Activated CD4-positive, alpha-beta T cell treated with anti-CD3 and anti-CD28 coated beads, Interleukin-2, amount 50 U/mL, for 16 hours (primary cell): Measurements from ENCODE around the gene KCNH8.

Experiments
- DNase-seq: peaks from one replicate; pipeline ENCODE4 v3.0.0-alpha.2; 2020

KCNH8 gene

DNA sequence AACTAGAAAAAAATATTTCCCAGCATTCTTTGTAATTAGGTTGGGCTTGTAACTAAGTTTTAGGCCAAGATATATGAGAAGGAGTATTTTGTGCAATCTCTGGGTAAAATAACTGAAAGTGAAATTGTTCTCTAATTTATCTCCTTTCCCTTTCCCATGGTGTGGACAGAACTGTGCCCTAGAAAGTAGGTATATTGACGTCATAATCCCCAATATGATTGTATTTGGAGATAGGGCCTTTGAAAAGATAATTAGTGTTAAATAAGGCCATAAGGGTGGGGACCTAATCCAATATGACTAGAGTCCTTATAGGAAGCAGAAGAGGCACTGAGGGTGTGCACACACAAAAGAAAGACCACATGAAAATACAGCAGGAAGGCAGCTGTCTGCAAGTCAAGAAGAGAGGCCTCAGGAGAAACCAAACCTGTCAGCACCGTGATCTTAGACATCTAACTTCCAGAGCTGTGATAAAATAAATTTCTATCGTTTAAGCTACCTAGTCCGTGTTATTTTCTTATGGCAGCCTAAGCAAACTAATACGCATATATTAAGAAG lies 106.6 kb downstream of the KCNH8 start:
- no peak for DNase-seq

DNA sequence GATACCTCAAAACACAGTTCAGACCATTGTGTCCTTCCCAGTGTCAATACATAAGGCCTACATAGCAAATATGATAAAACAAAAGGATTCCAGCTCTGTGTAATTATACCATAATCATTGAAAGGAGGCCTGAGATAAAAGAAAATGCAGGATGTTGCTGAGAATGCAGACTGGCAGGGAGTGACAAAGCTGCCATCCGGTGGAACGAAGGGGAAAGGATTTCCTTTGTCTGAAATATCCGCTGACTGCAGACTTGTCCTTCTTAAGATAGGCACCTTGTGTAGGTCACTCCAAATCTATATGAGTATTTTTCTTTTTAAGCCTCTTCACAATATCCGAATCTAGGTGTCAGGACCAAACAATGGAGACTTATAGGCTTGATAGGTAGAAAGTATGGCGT lies 108.0 kb downstream of the KCNH8 start:
- no peak for DNase-seq

DNA sequence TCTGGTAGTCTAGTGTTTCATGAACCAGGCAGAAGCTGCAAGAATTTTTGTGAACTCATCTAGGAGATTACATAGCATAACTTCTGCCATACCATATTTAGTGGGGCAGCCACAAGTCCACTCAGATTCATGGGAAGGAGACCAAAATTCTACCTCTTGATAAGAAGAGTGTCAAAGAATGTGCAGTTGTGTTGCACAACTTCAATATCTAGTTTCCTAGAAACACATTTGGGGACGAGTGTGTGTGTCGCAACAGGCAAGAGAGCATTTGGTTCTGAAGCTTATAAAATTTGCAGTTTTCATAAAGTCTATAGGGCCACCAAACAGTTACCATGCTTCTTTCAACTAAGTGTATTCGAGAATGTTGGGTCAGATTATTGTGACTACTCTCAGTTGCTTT lies 115.3 kb downstream of the KCNH8 start:
- DNase-seq, result no peak

DNA sequence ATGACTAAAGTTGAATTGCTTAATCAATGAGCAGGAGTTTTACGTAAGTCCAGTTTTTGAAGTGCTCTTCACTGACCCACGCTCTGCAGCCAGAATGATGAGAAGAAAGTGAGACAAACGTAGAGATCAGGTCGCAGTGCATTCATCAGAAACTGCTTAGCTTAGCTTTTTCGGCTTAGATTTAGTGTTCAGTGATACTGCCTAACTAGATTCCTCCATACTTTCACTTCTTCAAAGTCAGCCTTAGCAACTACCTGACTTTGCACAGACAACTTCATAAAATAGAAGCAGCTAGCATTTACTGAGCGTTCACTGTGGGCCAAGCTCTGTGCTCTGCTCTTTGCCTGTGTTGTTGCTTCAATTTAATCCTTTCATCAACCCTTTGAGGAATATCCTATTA lies 116.1 kb downstream of the KCNH8 start:
- DNase-seq, result no peak

DNA sequence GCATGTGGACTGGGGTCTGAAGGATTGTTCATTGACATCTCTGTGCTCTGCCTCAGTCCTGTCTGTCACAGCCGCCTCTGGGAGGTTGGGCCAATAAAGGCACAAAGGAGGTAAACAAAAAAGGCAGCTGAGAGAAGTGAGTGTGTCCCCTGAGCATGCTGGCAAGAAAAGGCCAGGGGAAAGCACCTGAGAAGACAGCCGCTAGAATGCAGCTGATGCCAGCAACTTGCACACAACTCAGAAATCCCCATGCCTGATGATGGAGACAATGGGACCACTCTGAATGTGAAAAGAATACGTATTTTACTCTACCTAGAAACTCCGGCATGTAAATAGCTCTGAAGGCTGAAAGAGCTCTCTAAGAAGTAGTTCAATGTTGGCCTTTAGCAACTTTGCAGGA lies 118.7 kb downstream of the KCNH8 start:
- no peak for DNase-seq

DNA sequence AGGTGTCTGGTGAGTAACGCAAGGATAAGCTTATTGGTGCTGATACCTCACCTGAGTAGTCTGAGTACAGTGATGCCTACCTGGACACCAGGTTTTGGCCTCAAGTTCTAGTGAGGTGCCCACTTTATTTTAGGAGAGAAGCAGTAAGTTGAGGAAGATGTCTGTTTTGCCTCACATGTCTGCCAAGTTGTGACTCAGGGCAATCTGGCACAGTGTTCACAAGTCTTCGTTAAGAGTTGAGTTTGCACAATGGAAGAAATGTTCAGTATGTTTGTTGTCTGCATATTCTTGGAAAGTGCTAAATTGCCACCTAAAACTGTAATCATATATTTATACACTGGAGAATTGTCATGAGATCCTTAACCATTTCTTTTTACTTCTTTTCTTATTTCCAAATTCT lies 122.2 kb downstream of the KCNH8 start:
- DNase-seq, result no peak

DNA sequence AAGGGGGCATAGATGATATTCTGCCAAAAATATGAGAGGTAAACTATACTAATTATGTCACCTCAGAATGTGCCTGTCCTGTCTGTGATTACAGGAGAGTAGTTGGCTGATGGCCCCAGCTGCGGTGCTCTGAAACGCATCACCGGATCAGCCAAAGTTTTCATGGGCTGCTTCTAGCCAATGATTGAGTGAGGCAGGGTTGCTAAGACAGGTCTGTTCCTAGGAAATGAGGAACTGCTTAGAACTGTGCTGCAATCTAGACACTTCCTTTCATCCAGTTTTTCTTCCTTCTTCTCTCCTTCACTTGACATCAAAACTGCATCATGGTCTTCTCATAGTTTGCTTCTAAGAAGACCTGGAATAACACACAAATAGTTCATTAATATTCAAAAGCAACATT lies 124.0 kb downstream of the KCNH8 start:
- DNase-seq, result no peak

DNA sequence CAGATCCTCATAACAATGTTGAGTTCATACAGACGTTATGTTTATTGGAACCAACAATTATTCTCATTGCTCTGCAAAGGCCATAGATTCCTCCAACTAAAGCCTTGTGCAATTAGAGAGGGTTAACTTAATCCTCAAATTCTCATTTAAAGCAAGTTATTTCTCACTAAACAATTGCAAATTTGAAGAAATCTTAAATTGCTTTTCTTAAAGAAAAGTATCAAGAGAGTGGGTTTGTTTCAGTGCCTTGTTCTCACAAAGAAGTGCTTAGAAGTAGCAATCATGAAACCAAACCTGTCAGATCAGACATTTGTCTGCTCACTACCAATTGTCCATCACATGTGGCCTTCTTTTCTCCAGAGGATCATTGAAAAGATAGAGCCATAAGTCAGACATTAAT lies 124.8 kb downstream of the KCNH8 start:
- no peak for DNase-seq

DNA sequence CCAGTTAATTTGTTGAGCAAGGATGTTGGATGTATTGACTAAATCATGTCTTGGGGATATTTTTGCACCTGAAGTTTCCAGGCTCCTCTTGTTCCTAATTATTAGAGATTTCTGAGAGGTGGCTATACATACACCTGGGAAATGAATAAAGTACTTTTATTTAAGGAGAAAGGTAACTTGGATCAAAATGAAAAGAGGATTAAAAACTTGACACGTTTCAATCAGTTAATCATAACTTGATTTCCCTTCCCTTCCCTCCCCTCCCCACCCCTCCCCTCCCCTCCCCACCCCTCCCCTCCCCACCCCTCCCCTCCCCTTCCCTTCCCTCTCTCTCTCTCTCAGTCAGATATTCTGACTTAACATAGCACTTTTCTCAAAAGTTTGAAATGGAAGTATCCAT lies 126.3 kb downstream of the KCNH8 start:
- no peak for DNase-seq

DNA sequence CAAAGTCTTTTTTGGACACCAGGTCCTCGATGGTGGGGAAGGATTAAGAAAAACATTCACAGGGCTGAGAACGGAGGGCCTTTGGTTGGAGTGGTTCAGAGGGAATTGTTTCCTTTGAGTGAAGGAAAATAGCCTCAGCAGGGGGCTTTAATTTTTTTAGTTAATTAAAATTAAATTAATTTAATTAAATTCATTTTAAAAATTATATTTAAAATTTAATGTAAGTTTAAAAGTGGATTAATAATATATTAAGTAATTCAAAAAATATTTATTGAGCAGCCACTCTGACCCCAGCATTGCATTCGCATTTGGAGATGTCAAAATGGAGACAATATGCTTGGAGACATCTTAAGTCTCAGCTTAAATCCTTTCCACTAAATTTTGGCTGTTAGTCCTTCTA lies 136.7 kb downstream of the KCNH8 start:
- DNase-seq, result no peak

DNA sequence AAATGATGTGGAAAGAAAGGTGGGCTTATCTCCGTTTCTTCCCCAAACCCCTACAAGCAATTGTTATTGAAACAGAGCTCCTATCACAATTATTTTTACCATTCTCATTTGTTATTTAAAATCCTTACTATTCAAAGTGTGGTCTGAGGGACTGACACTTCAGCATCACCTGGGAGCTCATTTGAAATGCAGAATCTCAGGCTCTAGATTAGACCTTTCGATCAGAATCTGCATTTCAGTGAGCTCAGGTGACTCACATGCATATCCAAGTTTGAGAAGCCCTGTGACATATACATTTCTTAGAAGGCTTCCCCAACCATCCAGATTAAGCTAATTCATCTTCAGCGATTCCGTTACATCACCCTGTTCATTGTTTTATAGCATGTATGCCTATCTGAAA lies 145.0 kb downstream of the KCNH8 start:
- DNase-seq, result no peak

DNA sequence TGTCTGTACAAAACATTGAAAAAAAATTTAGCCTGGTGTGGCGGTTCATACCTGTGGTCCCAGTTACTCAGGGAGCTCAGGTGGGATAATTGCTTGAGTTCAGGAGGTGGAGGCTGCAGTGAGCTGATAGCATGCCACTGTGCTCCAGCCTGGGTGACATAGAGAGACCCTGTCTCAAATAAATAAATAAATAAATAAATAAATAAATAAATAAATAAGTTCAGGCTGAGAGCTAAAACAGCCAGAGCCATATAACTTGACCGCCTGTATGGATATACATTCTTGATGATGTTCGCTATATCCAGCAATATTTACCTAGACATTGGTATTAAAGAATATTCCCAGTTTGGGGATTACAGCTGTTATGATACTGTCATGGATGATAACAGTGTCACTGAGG lies 146.9 kb downstream of the KCNH8 start:
- no peak for DNase-seq

DNA sequence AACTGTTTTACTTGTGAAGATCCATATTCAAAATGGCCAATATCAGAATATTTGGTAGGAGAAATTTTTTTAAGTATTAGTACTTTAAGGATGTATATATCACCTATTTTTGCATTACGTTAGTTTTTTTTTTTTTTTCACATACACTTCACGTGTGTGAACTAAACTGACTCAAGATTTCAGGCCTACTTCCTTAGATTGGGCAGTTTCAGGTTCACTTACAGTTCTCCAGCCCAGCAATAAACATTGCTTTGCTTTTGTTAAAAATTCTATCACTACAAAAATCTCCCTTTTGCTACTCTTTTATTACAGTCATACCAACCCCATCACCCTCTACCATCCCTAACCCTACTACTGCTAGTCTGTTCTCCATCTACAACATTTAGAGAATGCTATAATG lies 183.6 kb downstream of the KCNH8 start:
- DNase-seq, result no peak

DNA sequence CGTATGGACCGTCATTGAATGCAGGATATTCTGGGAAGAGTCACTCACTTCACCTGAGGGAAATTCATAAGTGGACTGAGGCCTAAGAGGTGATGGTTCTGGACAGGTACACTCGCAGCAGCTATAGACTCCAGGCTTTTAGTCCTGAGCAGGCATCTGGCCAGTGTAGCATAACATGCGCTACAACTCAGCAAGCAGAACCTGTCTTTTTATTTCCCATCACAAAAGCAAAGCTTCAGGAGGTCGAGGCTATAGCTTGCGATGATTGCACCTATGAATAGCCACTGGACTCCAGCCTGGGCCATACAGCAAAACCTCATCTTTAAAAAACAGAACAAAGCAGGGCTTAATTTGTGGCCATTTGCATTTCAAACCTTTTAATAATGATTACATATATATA lies 185.8 kb downstream of the KCNH8 start:
- DNase-seq, result no peak

DNA sequence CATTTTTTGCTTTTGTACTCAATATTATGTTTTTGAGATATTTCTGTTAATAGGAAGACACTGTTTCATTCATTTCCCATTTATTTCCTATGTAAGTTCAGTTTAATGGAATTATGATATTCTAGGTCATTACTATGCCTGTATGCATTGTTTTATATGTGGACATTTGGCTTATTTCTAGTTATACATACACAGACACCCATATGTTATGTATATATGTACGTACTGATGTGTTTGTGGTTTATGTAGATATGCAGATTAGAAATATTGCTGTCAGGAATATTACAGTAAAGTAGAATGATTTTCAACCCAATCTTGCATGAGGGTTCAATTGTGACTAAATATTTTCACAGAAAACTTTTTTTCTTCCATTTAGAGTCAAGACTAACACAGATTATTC lies 190.5 kb downstream of the KCNH8 start:
- no peak for DNase-seq

DNA sequence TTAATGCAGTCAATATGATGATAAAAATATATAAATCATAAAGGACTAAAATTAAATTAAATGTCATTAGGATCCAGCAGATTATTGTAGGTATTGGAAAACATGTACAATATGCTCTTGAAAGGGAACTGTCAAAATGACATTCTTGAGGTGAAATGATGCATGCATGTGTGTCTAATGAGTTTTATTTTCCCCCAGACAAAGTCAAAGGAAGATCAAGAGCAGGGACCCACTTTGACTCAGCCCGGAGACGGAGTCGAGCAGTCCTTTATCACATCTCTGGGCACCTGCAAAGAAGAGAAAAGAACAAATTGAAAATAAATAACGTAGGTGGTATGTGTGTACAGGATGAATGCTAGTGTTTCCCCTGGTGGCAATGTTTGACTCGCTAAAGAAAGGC lies 194.1 kb downstream of the KCNH8 start:
- no peak for DNase-seq

DNA sequence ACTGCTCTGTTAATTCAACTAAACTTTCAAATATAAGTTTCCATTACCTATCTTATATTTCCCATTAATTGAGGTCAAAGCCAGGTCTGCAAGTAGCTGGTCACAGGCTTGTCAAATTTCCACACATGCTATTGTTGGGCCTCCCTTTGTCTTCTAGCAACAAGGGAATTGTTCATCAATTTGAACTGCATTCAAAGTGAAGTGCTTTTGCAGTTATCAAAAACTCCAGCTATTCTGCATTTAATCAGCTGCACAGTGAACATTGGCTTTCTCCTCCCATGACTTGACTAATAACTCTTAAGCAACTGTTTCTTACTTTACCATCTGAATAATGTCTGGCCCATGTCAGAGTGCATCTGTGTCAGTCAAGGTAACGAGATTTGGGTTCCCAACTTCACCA lies 198.4 kb downstream of the KCNH8 start:
- DNase-seq, result no peak

DNA sequence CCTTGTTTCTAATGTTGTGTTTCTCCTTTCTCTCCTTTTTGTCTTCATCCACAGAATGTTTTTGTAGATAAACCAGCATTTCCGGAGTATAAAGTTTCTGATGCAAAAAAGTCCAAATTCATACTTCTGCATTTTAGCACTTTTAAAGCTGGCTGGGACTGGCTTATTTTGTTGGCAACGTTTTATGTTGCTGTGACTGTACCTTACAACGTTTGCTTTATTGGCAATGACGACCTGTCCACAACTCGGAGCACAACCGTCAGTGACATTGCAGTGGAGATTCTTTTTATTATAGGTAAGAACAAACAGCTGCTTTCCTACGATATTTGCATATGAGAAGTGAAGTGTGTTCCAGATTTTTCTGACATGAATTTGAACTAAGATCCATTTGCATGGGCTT lies 199.4 kb downstream of the KCNH8 start:
- DNase-seq, result no peak

DNA sequence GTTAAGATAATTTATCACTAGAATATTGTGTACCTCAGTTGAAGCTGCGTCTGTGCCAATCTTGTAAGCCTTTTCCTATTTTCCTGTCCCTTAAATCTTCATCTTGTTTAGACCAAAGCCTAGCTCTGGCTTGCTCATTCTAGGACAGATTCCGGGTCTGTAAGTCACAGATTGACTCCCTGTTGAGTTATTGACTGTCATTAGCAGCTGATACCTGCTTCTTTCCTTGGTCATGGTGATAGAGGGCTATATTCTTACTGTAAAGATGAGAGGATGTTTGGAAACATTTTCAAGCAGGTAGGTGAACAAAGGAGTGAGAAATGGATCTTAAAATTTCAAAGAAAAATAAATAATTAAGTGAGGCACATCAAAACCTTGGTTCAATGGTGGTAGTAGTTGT lies 200.2 kb downstream of the KCNH8 start:
- DNase-seq, result no peak

DNA sequence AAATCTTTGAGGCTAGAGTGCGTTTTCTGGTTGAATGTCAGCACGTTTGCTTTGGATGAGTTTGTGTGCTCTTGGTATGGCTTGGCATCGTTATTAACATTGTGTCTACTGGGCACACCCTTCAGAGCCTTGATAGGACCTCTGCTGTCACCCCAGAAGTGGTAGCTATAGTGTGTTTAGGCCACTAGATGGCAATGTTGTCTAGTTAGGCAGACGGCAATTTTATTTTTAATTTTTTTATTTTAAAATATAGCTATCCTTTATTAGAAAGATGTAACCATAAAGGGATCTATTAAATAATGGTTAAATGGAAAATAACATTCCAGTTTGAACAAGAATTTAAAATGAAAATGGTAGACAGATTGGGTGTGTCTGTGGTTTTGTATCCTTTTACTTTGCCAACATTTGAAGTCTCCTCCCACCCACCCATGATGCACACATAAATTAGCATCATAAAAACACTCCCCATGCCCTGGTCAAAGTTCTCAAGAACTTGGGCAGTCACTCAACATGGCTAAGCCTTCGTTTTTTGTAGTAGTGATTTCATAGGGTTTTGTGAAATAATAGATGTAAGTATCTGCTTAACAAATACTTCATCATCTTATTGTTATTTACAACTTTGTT lies 200.7 kb downstream of the KCNH8 start:
- peak; percentile 31 for DNase-seq

DNA sequence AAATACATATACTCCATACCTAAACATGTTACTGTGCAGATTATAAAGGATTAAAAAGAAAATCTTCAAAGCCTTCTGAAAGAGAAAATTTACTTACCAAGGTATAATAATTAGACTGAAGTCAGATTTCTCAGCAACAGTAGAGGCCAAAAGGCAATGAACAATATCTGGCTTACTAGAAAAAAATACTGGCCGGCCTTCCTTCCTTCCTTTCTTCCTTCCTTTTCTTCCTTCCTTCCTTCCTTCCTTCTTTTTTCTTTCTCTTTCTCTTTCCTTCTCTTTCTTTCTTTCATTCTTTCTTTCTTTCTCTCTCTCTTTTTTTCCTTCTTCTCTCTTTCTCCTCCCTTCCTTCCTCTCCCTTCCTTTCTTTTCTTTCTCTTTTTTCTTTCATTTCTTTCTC lies 209.6 kb downstream of the KCNH8 start:
- DNase-seq, result no peak

DNA sequence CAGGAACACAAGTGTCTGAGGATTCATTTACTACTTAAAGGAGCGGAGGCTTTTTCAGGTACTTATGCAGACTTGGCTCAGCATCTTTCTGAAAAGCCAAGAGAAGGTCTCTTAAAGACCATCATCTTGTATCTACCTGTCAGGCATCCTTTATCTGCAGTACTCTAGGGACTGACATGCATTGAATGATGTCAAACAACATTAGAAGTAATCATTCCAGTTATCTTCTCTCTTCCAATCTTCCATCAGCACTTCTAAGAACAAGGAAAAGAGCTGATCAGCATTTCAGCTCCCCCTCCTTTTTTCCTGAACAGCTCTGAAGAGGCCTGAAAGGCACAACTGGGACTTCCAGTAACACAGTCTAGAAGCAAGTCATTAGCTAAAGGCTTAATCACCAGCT lies 214.8 kb downstream of the KCNH8 start:
- no peak for DNase-seq

DNA sequence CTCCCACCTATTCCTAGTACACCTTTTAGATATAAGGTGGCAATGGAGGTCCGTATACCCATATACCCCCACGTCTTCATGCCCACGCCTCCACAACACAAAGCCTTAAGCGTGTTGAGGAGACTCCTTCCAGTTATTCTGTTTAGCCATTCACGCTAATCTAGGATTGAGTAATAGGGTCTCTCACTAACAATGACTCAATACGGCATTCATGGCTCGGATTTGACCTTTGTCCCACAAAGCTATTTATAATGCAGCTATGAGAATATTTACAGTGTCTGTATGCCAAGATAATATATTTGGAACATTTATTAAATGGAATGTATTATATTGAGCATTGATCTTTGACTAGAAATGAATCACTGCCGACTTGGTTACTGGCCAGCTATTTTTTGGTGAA lies 215.8 kb downstream of the KCNH8 start:
- DNase-seq, result no peak

DNA sequence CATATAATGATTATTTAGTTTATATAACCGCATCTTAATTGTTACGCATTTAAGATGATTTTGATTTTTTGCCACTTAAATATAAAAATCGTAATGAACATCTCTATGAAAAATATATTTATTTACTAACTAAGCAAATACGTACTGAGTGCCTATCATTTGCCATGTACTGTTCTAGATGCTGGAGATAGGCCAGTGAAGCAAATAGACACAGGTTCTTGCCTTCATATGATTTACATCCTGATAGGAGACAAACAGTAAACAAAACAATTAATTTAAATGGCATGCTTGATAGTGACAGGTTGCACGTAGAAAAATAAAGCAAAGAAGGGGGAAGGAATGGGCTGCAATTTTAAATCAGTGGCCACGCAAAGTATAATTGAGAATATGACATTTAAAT lies 217.2 kb downstream of the KCNH8 start:
- DNase-seq, result no peak

DNA sequence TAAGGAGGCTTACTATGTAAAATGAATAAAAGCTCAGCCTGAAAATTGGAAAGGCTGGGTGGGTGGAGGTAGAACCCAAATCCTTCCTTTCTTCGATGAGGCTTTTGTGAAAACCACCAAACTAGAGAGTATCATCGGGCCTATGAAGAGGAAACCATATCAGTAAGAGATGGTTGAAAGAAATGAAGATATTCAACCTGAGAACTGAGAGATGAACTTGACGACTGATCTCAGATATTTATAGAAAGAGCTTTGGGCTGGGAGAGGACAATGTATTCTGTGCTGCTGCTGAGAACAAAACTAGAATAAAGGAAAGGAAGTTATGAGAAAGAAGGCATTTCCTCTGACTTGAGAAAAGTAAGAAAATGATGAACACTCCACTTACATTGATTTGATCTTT lies 236.6 kb downstream of the KCNH8 start:
- DNase-seq, result no peak

DNA sequence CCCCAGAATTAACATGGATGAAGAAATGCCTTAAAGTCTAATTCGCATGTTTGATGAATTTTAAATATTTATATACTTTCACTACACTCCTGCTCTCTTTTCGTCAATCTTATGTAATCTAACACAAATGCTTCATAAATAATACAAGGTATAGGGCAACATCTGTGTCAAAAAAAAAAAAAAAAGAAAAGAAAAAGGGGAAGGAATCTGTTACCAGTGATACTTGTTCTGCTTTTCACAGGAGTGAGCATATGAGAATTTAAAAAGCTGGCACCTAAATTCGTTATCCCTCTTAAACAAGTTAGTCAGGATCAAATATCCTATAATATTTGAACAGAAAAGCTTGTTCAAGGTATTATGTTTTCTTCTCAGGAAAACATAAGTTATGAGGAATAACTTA lies 243.8 kb downstream of the KCNH8 start:
- DNase-seq, result no peak
